Measurements from ENCODE around the gene TSEN54.

Gene TSEN54

GRCh38 chr17:75504347-75505151, 11.8 kb upstream of the TSEN54 start:
- H3K4me3 Mint-ChIP-seq = no peak overlapping the region
- H3K27me3 Mint-ChIP-seq = peaks cover 1% of the 10 kb centered on the region
- no peak overlapping the region for H3K27ac Mint-ChIP-seq
- peaks cover 5% of the 10 kb centered on the region for H3K4me1 Mint-ChIP-seq
- H3K9me3 Mint-ChIP-seq = no peaks in the 10 kb centered on the region
- ATAC-seq (ENCODE audit: low read depth) (peak; percentile 96), DNase-seq (ENCODE audit: low spot score in 2 of 2) (peak; percentile 52 to 58)
- H3K36me3 Mint-ChIP-seq = peaks cover 2% of the 10 kb centered on the region

- no peaks in the 10 kb centered on the region for H3K36me3 Mint-ChIP-seq
- ATAC-seq (ENCODE audit: low read depth) (no peak), DNase-seq (ENCODE audit: low spot score in 2 of 2) (no peak)
- no peaks in the 10 kb centered on the region for H3K9me3 Mint-ChIP-seq
- H3K27ac Mint-ChIP-seq = no peak overlapping the region
- H3K4me1 Mint-ChIP-seq = peaks cover 5% of the 10 kb centered on the region
- H3K4me3 Mint-ChIP-seq = no peak overlapping the region
- H3K27me3 Mint-ChIP-seq = peaks cover 1% of the 10 kb centered on the region
Measured at GRCh38 chr17:75505152-75505409, 11.2 kb upstream of the TSEN54 start.

GRCh38 chr17:75505640-75506039, 10.7 kb upstream of the TSEN54 start:
- no peak for ATAC-seq (ENCODE audit: low read depth)
- H3K36me3 Mint-ChIP-seq = no peaks in the 10 kb centered on the region
- H3K4me1 Mint-ChIP-seq = peaks cover 5% of the 10 kb centered on the region
- no peak overlapping the region for H3K4me3 Mint-ChIP-seq
- H3K27me3 Mint-ChIP-seq = peaks cover 1% of the 10 kb centered on the region
- H3K27ac Mint-ChIP-seq = no peak overlapping the region
- no peak for DNase-seq (ENCODE audit: low spot score in 2 of 2)
- H3K9me3 Mint-ChIP-seq = no peaks in the 10 kb centered on the region

GRCh38 chr17:75506134-75506533, 10.2 kb upstream of the TSEN54 start:
- Mint-ChIP-seq H3K27me3 (peaks cover 1% of the 10 kb centered on the region), H3K36me3 (no peaks in the 10 kb centered on the region)
- no peak for DNase-seq (ENCODE audit: low spot score in 2 of 2)

GRCh38 chr17:75506888-75507287, 9.4 kb upstream of the TSEN54 start:
- ATAC-seq (ENCODE audit: low read depth) (no peak), DNase-seq (ENCODE audit: low spot score in 2 of 2) (no peak)
- Mint-ChIP-seq H3K36me3 (no peaks in the 10 kb centered on the region), H3K9me3 (no peaks in the 10 kb centered on the region), H3K27ac (no peak overlapping the region), H3K4me3 (no peak overlapping the region), H3K27me3 (peaks cover 1% of the 10 kb centered on the region), H3K4me1 (peaks cover 5% of the 10 kb centered on the region)

More at GRCh38 chr17:75506134-75506533, 10.2 kb upstream of the TSEN54 start:
- H3K27ac Mint-ChIP-seq = no peak overlapping the region
- H3K4me3 Mint-ChIP-seq = no peak overlapping the region
- no peaks in the 10 kb centered on the region for H3K9me3 Mint-ChIP-seq
- ATAC-seq (ENCODE audit: low read depth) = no peak
- H3K4me1 Mint-ChIP-seq = peaks cover 5% of the 10 kb centered on the region

GRCh38 chr17:75507733-75508719, 8.3 kb upstream of the TSEN54 start:
- H3K4me3 Mint-ChIP-seq = no peak overlapping the region
- ATAC-seq (ENCODE audit: low read depth) = no peak

GRCh38 chr17:75508931-75509361, 7.4 kb upstream of the TSEN54 start:
- no peaks in the 10 kb centered on the region for H3K9me3 Mint-ChIP-seq
- peaks cover 1% of the 10 kb centered on the region for H3K27me3 Mint-ChIP-seq
- H3K4me3 Mint-ChIP-seq = no peak overlapping the region
- DNase-seq (ENCODE audit: low spot score in 2 of 2) = no peak
- H3K4me1 Mint-ChIP-seq = peaks cover 5% of the 10 kb centered on the region
- ATAC-seq (ENCODE audit: low read depth) = no peak
- no peak overlapping the region for H3K27ac Mint-ChIP-seq
- no peaks in the 10 kb centered on the region for H3K36me3 Mint-ChIP-seq

More at GRCh38 chr17:75507733-75508719, 8.3 kb upstream of the TSEN54 start:
- no peak overlapping the region for H3K27ac Mint-ChIP-seq
- DNase-seq (ENCODE audit: low spot score in 2 of 2) = no peak
- no peaks in the 10 kb centered on the region for H3K36me3 Mint-ChIP-seq
- H3K9me3 Mint-ChIP-seq = no peaks in the 10 kb centered on the region
- H3K27me3 Mint-ChIP-seq = peaks cover 1% of the 10 kb centered on the region
- peaks cover 5% of the 10 kb centered on the region for H3K4me1 Mint-ChIP-seq

- peaks cover 1% of the 10 kb centered on the region for H3K27me3 Mint-ChIP-seq
- no peak overlapping the region for H3K4me3 Mint-ChIP-seq
- ATAC-seq (ENCODE audit: low read depth) = no peak
- no peaks in the 10 kb centered on the region for H3K4me1 Mint-ChIP-seq
- DNase-seq (ENCODE audit: low spot score in 2 of 2) = no peak
- H3K27ac Mint-ChIP-seq = no peak overlapping the region
- H3K9me3 Mint-ChIP-seq = no peaks in the 10 kb centered on the region
- no peaks in the 10 kb centered on the region for H3K36me3 Mint-ChIP-seq
Measured at GRCh38 chr17:75509528-75510258, 6.6 kb upstream of the TSEN54 start.

- ATAC-seq (ENCODE audit: low read depth) = no peak
- H3K36me3 Mint-ChIP-seq = no peaks in the 10 kb centered on the region
- H3K27me3 Mint-ChIP-seq = no peaks in the 10 kb centered on the region
- no peak overlapping the region for H3K27ac Mint-ChIP-seq
- H3K4me1 Mint-ChIP-seq = no peaks in the 10 kb centered on the region
- H3K4me3 Mint-ChIP-seq = no peak overlapping the region
- no peak for DNase-seq (ENCODE audit: low spot score in 2 of 2)
- H3K9me3 Mint-ChIP-seq = no peaks in the 10 kb centered on the region
Measured at GRCh38 chr17:75511270-75511609, 5.1 kb upstream of the TSEN54 start.

- no peak for DNase-seq (ENCODE audit: low spot score in 2 of 2)
- ATAC-seq (ENCODE audit: low read depth) = no peak
- no peaks in the 10 kb centered on the region for H3K36me3 Mint-ChIP-seq
- H3K4me1 Mint-ChIP-seq = no peaks in the 10 kb centered on the region
- H3K4me3 Mint-ChIP-seq = no peak overlapping the region
- no peaks in the 10 kb centered on the region for H3K9me3 Mint-ChIP-seq
- H3K27ac Mint-ChIP-seq = peak overlapping the region; percentile 23
- H3K27me3 Mint-ChIP-seq = no peaks in the 10 kb centered on the region
Measured at GRCh38 chr17:75511610-75512575, 4.4 kb upstream of the TSEN54 start.

GRCh38 chr17:75512926-75513640, 3.2 kb upstream of the TSEN54 start:
- H3K27me3 Mint-ChIP-seq = no peaks in the 10 kb centered on the region
- H3K4me3 Mint-ChIP-seq = no peak overlapping the region
- H3K9me3 Mint-ChIP-seq = no peaks in the 10 kb centered on the region
- no peak overlapping the region for H3K27ac Mint-ChIP-seq
- no peaks in the 10 kb centered on the region for H3K36me3 Mint-ChIP-seq
- ATAC-seq (ENCODE audit: low read depth) = no peak
- peaks cover 11% of the 10 kb centered on the region for H3K4me1 Mint-ChIP-seq
- no peak for DNase-seq (ENCODE audit: low spot score in 2 of 2)

GRCh38 chr17:75513641-75514000, 2.7 kb upstream of the TSEN54 start:
- no peak for ATAC-seq (ENCODE audit: low read depth)
- peaks cover 17% of the 10 kb centered on the region for H3K4me1 Mint-ChIP-seq
- peak overlapping the region; percentile 67 for H3K4me3 Mint-ChIP-seq
- H3K27ac Mint-ChIP-seq = no peak overlapping the region
- H3K36me3 Mint-ChIP-seq = peaks cover 2% of the 10 kb centered on the region
- no peak for DNase-seq (ENCODE audit: low spot score in 2 of 2)
- no peaks in the 10 kb centered on the region for H3K27me3 Mint-ChIP-seq
- no peaks in the 10 kb centered on the region for H3K9me3 Mint-ChIP-seq

Data from memory B cell (primary cell).